HG03280 (cell line): ENCODE measurements around the gene CCNA2.

Source experiments
- ATAC-seq: cut with Tn5 transposase; IDR thresholded peaks from one replicate; pipeline ENCODE4 v1.9.1; 2021; ENCODE audit warnings: mild to moderate bottlenecking, moderate library complexity; ENCODE audit not compliant: unreplicated experiment

CCNA2 gene

DNA sequence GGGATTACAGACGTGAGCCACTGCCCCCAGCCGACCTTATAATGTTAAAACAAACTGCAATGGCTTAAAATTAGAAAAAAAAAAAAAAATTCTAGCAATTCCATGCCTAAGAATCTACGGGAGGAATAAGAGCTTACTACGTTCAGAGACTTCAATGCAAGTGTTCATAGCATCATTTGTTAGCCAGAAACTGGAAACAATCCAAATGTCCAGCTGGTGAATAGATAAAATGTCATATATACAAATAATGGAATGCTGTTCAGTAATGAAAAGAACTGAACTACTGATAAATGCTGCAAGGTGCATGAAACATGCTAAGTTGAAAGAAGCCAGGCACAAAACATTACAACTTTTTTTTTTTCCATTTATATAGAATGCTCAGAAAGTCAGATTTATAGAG is 17.3 kb downstream of the CCNA2 start:
- ATAC-seq: no peak

- ATAC-seq: no peak
Observed at GRCh38 chr4:121801715-121802075, 22.0 kb downstream of the CCNA2 start.

- ATAC-seq: peak; percentile 79
Observed at GRCh38 chr4:121800961-121801714, 22.5 kb downstream of the CCNA2 start, which contains the start of gene EXOSC9. TSS of gene EXOSC9 (plus strand) at chr4:121801323. CDS start at chr4:121801425, 102 bp downstream.

- peak; percentile 27 for ATAC-seq
Observed at GRCh38 chr4:121800638-121800960, 23.1 kb downstream of the CCNA2 start.

- no peak for ATAC-seq
Observed at GRCh38 chr4:121799867-121800501, 23.7 kb downstream of the CCNA2 start.

DNA sequence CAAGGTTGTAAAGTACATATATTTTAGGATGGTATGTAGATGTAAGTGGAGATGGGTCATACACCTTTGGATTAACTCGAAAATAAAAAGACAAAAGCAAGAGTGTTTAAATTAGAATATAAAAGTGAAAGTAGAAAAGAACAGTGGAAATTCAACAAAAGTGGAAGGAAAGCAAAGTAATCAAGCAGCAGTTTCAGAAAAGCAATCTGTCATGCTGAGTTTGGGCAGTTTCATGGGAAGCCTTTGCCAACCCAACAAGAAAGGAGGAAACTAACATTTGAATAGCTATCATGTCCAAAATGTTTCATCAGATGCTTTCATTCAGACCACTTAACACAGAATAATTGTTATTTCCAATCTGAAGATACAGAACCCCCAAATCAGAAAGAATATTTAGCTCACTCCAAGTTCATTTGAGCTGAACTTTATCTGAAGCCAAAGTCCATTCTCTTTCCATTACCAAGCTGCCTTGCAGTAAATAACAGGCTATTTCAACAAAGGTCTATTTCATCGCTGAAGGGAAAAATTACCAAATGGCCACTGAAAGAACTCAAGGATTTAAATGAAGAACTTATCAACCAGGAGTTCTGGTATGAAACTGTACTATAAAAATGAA is 24.4 kb downstream of the CCNA2 start:
- no peak for ATAC-seq

DNA sequence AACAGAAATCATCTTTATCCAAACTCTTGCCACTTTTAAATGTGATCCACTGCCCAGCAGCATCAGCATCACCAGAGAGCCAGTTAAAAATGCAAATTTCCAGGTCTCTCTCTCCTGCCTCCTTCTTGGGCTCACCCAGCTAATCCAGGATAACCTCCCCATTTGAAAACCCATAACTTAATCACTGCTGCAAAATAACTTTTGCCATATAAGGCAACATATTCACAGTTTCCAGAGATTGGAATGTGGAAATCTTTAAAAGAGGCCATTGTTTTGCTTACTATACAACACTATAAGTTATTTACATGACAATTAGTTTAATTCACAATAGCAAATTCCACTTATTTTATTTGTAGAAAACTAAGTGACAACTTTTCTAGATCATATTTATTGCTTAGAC is 27.4 kb downstream of the CCNA2 start:
- no peak for ATAC-seq

- no peak for ATAC-seq
Observed at GRCh38 chr4:121794505-121795188, 29.0 kb downstream of the CCNA2 start.

GRCh38 chr4:121792966-121793365 is 30.7 kb downstream of the CCNA2 start:
- ATAC-seq: no peak

DNA sequence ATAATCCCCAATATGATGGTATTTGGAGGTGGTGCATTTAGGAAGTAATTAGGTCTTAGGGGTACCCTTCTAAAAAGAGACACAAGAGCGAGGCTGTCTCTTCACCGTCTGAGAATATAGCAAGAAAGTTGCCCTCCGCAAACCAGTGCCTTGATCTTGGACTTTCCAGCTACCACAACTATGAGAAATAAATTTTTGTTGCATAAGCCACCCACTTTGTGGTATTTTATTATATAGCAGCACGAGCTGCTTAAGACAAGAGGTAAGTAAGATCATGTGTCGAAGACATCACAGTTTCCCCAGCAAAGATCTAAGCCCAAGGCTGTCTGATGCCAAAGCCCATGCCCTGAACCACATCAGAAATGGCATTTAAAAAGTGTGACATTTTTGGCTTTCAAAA is 32.2 kb downstream of the CCNA2 start:
- no peak for ATAC-seq

DNA sequence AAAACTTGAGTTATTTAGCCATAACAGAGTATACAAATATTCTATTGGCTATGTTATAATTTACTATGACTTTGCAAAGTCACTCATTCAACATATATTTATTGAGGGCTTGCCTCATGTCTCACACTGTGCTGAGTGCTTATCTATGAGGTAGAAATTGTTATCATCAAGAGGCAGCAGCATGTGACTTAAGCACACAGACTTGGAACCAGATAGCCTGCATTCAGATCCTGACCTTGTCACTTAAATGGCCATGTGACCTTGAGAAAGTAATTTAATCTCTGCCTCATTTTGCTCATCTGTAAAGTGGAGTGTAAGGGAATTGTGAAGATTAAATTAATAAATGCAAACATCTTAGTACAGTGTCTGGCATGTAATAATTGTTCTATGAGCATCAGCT is 32.7 kb downstream of the CCNA2 start:
- no peak for ATAC-seq

- no peak for ATAC-seq
Observed at GRCh38 chr4:121789960-121790829, 33.5 kb downstream of the CCNA2 start.

- ATAC-seq: no peak
Observed at GRCh38 chr4:121789455-121789854, 34.2 kb downstream of the CCNA2 start.

GRCh38 chr4:121788896-121789295 is 34.8 kb downstream of the CCNA2 start:
- peak; percentile 90 for ATAC-seq

GRCh38 chr4:121786221-121786620 is 37.5 kb downstream of the CCNA2 start:
- ATAC-seq: no peak

DNA sequence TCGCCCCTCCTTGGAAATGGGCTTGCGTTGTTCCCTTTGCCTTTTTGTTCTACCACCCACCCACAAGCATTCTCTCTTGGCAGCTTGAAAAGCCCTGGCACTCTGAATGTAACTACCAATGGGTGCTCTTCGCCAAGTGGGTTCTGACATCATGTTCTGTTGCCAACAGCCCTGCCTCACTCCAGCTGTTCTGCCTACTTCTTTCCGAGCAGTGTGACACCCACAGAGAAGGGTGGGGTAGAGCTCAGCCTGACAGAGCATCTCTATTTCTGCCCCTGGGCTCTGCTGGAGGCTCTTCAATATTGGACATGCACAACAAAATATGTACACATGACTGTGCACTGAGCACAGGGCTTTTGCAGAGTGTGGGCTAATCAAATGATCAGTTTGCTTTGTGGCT is 38.2 kb downstream of the CCNA2 start:
- ATAC-seq: no peak

DNA sequence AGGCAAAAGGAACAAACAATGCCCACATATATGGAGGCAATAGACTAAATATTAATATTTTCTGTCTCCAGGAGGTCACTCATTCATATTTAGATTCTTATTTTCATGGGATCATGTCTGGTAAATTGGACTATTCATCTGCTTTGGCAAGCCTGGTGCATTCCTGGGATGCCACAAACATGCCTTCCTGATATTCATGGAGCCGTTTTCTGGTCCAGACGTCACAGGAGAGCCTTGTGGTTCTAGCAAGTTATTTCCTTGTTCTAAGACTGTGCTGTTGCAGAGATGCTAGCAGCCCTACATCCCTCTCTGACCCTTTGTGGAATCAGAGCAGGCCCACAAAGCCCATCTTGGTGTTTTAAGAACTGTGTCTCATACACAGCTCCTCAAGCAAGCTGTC is 38.7 kb downstream of the CCNA2 start:
- ATAC-seq: no peak

GRCh38 chr4:121784401-121784800 is 39.3 kb downstream of the CCNA2 start:
- no peak for ATAC-seq

DNA sequence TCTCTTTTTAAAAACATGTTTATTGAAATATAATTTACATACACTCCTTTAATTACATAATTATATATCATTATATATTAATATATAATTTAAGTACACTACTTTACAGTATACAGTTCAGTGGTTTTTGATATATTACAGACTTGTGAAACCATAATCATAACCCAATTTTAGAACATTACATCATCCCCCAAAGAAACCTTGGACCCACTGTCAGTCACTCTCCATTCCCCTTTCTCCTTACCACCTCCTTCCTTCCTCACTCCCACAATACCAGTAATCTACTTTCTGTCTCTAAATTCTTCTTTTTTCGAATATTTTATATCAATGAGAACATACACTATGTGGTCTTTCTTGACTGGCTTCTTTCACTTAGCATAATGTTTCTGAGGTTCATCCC is 40.5 kb downstream of the CCNA2 start:
- no peak for ATAC-seq

- no peak for ATAC-seq
Observed at GRCh38 chr4:121778991-121779628, 44.6 kb downstream of the CCNA2 start.
